Peyer's patch (tissue), 4 donors: ENCODE results near the gene CALY. TPM values are rescaled to one million over a fixed set of nuclear protein-coding genes. Genes with fewer than 3 reads are reported as not detected.

Experiments
- DNase-seq, 3 donors: peaks; one replicate each; pipeline ENCODE4 v3.0.0-alpha.2; 2017 to 2019
- H3K27ac ChIP-seq, 4 donors: fragments of 200-600 bp; sonication (generic); one replicate each; pipeline ENCODE4 v1.5.1; 2016 to 2019
- H3K27me3 ChIP-seq, 2 donors: fragments of 200-600 bp; sonication (generic); one replicate each; pipeline ENCODE4 v1.5.1; 2019
- H3K36me3 ChIP-seq, 3 donors: fragments of 200-600 bp; sonication (generic); one replicate each; pipeline ENCODE4 v1.5.1; 2016 to 2019
- H3K4me1 ChIP-seq, 4 donors: fragments of 200-600 bp; sonication (generic); one replicate each; pipeline ENCODE4 v1.5.1; 2016 to 2019
- H3K4me3 ChIP-seq, 4 donors: fragments of 200-600 bp; sonication (generic); 1 replicate in 3 of 4; 2 replicates in 1 of 4; pipeline ENCODE4 v1.5.1; 2016 to 2019; ENCODE audit warnings: mild to moderate bottlenecking in 1 of 4
- H3K9me3 ChIP-seq, 4 donors: fragments of 200-600 bp; sonication (generic); one replicate each; pipeline ENCODE4 v1.5.1; 2016 to 2019; ENCODE audit warnings: mild to moderate bottlenecking in 1 of 4
- CTCF ChIP-seq, 6 experiments: fragments of 450-650 bp in 4 of 6; fragments of 200-600 bp in 2 of 6; sonication (generic) in 1 of 6; IDR thresholded peaks; one replicate each; pipeline ENCODE4 v1.5.1; 2017 to 2019; ENCODE audit warnings: antibody characterized with exemption in 6 of 6, mild to moderate bottlenecking in 3 of 6, moderate library complexity in 1 of 6
- POLR2A ChIP-seq, 2 donors: fragments of 450-650 bp; IDR thresholded peaks; one replicate each; pipeline ENCODE4 v1.5.1; 2017; ENCODE audit warnings: antibody characterized with exemption in 2 of 2, mild to moderate bottlenecking in 2 of 2, moderate library complexity in 2 of 2
- total RNA-seq, 4 donors: library from RNA; depleted of rRNA; stranded (reverse); fragments of >200 nt; gene quantifications; one replicate each; pipeline ENCODE4 v1.1.0, GENCODE V29; 2016

Gene CALY
- total RNA-seq, 4 donors from 2014 or later, result 0.88 to 1.6 (median 1.5) TPM; not detected in 1

- Histone ChIP-seq H3K4me1 (no peaks in the 10 kb centered on the region), H3K27me3 (no peaks in the 10 kb centered on the region), H3K4me3 (no peak overlapping the region), H3K36me3 (peaks cover 0 to 89% (median 0%) of the 10 kb centered on the region in 3 donors), H3K9me3 (no peaks in the 10 kb centered on the region), H3K27ac (no peak overlapping the region)
- no peak for TF ChIP-seq POLR2A (IDR thresholded peaks at IDR 0.05)
- no peak for TF ChIP-seq CTCF (IDR thresholded peaks at IDR 0.05)
- no peak for DNase-seq
Measured at GRCh38 chr10:133292919-133293809, 43.5 kb downstream of the CALY start.

GRCh38 chr10:133289761-133290160 is 46.9 kb downstream of the CALY start:
- DNase-seq, result no peak
- no peak overlapping the region for H3K4me3 ChIP-seq
- no peaks in the 10 kb centered on the region for H3K27me3 ChIP-seq
- H3K27ac ChIP-seq, result no peak overlapping the region
- no peak for TF ChIP-seq CTCF (IDR thresholded peaks at IDR 0.05)
- no peak for TF ChIP-seq POLR2A (IDR thresholded peaks at IDR 0.05)
- H3K36me3 ChIP-seq, result peaks cover 0 to 89% (median 0%) of the 10 kb centered on the region in 3 donors
- no peaks in the 10 kb centered on the region for H3K9me3 ChIP-seq
- H3K4me1 ChIP-seq, result no peaks in the 10 kb centered on the region

GRCh38 chr10:133287832-133288500 is 48.7 kb downstream of the CALY start:
- Histone ChIP-seq H3K4me3 (no peak overlapping the region), H3K27me3 (no peaks in the 10 kb centered on the region), H3K36me3 (peaks cover 0 to 89% (median 0%) of the 10 kb centered on the region in 3 donors), H3K4me1 (no peaks in the 10 kb centered on the region), H3K9me3 (no peaks in the 10 kb centered on the region), H3K27ac (no peak overlapping the region)
- TF ChIP-seq POLR2A (IDR thresholded peaks at IDR 0.05), result no peak
- no peak for TF ChIP-seq CTCF (IDR thresholded peaks at IDR 0.05)
- no peak for DNase-seq

GRCh38 chr10:133286366-133286765 is 50.3 kb downstream of the CALY start:
- H3K4me3 ChIP-seq, result no peak overlapping the region
- no peak overlapping the region for H3K27ac ChIP-seq
- H3K9me3 ChIP-seq, result no peaks in the 10 kb centered on the region
- TF ChIP-seq CTCF (IDR thresholded peaks at IDR 0.05), result no peak
- TF ChIP-seq POLR2A (IDR thresholded peaks at IDR 0.05), result no peak
- DNase-seq, result no peak
- H3K36me3 ChIP-seq, result peaks cover 0 to 97% (median 0%) of the 10 kb centered on the region in 3 donors
- no peaks in the 10 kb centered on the region for H3K27me3 ChIP-seq
- no peaks in the 10 kb centered on the region for H3K4me1 ChIP-seq

GRCh38 chr10:133285217-133285616 is 51.5 kb downstream of the CALY start:
- no peak overlapping the region for H3K27ac ChIP-seq
- H3K27me3 ChIP-seq, result no peaks in the 10 kb centered on the region
- TF ChIP-seq CTCF (IDR thresholded peaks at IDR 0.05), result no peak
- no peak for TF ChIP-seq POLR2A (IDR thresholded peaks at IDR 0.05)
- H3K4me1 ChIP-seq, result no peaks in the 10 kb centered on the region
- H3K36me3 ChIP-seq, result peaks cover 0 to 98% (median 0%) of the 10 kb centered on the region in 3 donors
- no peak for DNase-seq
- no peaks in the 10 kb centered on the region for H3K9me3 ChIP-seq
- H3K4me3 ChIP-seq, result no peak overlapping the region
